HG03060 (cell line): Measurements from ENCODE around the gene PPM1L.

Source experiments
- ATAC-seq: cut with Tn5 transposase; IDR thresholded peaks from one replicate; pipeline ENCODE4 v1.9.1; 2021; ENCODE audit warnings: low read depth, moderate number of reproducible peaks; ENCODE audit not compliant: unreplicated experiment

Gene PPM1L

GRCh38 chr3:160919942-160920341 lies 163.9 kb downstream of the PPM1L start:
- ATAC-seq: no peak

GRCh38 chr3:160921020-160921635 lies 165.1 kb downstream of the PPM1L start:
- peak; percentile 59 for ATAC-seq

- ATAC-seq: no peak
Observed at GRCh38 chr3:160924776-160925175, 168.7 kb downstream of the PPM1L start.

- ATAC-seq: no peak
Observed at GRCh38 chr3:160927620-160928019, 171.6 kb downstream of the PPM1L start.

GRCh38 chr3:160928183-160928726 lies 172.2 kb downstream of the PPM1L start:
- no peak for ATAC-seq

- ATAC-seq: no peak
Observed at GRCh38 chr3:160929595-160929994, 173.6 kb downstream of the PPM1L start.

- no peak for ATAC-seq
Observed at GRCh38 chr3:160931474-160931873, 175.4 kb downstream of the PPM1L start.

- no peak for ATAC-seq
Observed at GRCh38 chr3:160935413-160936095, 179.5 kb downstream of the PPM1L start.

- ATAC-seq: peak; percentile 83
Observed at GRCh38 chr3:160941885-160942494, 186.0 kb downstream of the PPM1L start.

GRCh38 chr3:160943996-160944395 lies 188.0 kb downstream of the PPM1L start:
- ATAC-seq: no peak

- no peak for ATAC-seq
Observed at GRCh38 chr3:160945336-160945735, 189.3 kb downstream of the PPM1L start.

- no peak for ATAC-seq
Observed at GRCh38 chr3:160948273-160948672, 192.2 kb downstream of the PPM1L start.

- ATAC-seq: no peak
Observed at GRCh38 chr3:160949460-160949859, 193.4 kb downstream of the PPM1L start.

GRCh38 chr3:160950542-160950941 lies 194.5 kb downstream of the PPM1L start:
- ATAC-seq: no peak

GRCh38 chr3:160950954-160951353 lies 194.9 kb downstream of the PPM1L start:
- no peak for ATAC-seq

- ATAC-seq: no peak
Observed at GRCh38 chr3:160951642-160952487, 195.8 kb downstream of the PPM1L start.

GRCh38 chr3:160953686-160954085 lies 197.7 kb downstream of the PPM1L start:
- ATAC-seq: no peak

- peak; percentile 88 for ATAC-seq
Observed at GRCh38 chr3:160956785-160957184, 200.8 kb downstream of the PPM1L start.

GRCh38 chr3:160960568-160960967 lies 204.5 kb downstream of the PPM1L start:
- no peak for ATAC-seq

- no peak for ATAC-seq
Observed at GRCh38 chr3:160963949-160964348, 207.9 kb downstream of the PPM1L start.

- ATAC-seq: no peak
Observed at GRCh38 chr3:160968761-160969160, 212.7 kb downstream of the PPM1L start.
